ENCODE measurements around the gene TTLL10. TPM values are rescaled to one million over a fixed set of nuclear protein-coding genes. Genes with fewer than 3 reads are reported as not detected.

TTLL10 gene
- total RNA-seq, 1 donor from 2014 or later: 0.16 TPM

DNA sequence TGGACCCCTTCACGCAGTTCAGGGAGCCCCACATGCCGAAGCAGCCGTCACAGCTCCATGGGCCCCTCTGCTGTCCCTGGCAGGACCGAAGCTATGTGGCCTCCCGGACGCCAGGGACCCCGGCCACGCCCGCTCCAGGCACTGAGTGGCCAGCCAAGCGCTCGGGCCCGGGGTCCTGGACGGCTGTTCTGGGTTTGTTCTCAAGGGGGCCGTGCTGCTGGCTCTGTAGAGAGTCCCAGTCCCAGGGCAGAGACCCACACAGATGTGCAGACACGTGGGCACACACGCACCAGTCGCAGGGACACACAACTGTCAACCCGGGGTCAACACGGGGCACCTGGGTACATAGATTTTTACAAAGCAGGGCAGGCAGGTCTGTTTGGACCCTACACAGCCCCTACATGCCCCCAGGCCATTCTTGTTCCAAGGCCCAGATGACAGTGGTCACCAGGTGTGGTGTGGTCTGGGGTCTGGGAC, 65.1 kb downstream of the TTLL10 start:
- TF ChIP-seq, protein P1, sequence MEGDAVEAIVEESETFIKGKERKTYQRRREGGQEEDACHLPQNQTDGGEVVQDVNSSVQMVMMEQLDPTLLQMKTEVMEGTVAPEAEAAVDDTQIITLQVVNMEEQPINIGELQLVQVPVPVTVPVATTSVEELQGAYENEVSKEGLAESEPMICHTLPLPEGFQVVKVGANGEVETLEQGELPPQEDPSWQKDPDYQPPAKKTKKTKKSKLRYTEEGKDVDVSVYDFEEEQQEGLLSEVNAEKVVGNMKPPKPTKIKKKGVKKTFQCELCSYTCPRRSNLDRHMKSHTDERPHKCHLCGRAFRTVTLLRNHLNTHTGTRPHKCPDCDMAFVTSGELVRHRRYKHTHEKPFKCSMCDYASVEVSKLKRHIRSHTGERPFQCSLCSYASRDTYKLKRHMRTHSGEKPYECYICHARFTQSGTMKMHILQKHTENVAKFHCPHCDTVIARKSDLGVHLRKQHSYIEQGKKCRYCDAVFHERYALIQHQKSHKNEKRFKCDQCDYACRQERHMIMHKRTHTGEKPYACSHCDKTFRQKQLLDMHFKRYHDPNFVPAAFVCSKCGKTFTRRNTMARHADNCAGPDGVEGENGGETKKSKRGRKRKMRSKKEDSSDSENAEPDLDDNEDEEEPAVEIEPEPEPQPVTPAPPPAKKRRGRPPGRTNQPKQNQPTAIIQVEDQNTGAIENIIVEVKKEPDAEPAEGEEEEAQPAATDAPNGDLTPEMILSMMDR (IDR thresholded peaks at IDR 0.05): no peak
- H3K27ac Mint-ChIP-seq: no peak overlapping the region
- H3K9me3 Mint-ChIP-seq: no peaks in the 10 kb centered on the region
- H3K4me3 Mint-ChIP-seq: no peak overlapping the region
- H3K27me3 Mint-ChIP-seq: no peaks in the 10 kb centered on the region
- H3K36me3 Mint-ChIP-seq (ENCODE audit: low read depth): peaks cover 14% of the 10 kb centered on the region
- H3K4me1 Mint-ChIP-seq: peaks cover 24% of the 10 kb centered on the region
- no peak for DNase-seq
- ATAC-seq (ENCODE audit: low read depth): no peak
- ChIA-PET CTCF (interaction anchor here (2.1 kb wide), 1 partner anchor 116 kb away, joined by 12 read pairs; no protein-coding TSS in a partner anchor), POLR2A (interaction anchor here (0.6 to 1.7 kb wide), 5 partner anchors 26 to 175 kb away, joined by 3 to 6 read pairs (median 4); no protein-coding TSS in a partner anchor)
- intact Hi-C loops (cut with micrococcal nuclease): no loop called here

DNA sequence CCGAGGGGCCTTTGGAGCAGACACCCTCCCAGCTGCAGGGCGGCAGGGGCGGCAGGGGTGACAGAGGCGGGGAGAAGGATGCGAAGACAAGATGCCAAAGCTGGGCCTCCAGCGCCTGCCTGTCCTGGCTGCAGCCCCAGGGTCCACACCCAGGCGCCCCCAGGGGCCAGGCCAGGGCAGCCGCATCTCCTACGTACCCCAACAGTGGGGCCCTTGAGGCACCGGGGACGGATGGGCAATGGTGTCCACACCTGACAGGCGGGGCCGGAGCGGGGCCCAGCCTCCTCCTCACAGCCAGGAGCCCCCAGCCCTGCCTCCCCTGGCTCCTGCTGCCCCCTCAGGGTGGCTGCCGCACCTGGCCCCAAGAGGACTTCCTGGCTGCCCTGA, 65.5 kb downstream of the TTLL10 start:
- Mint-ChIP-seq H3K4me3 (no peak overlapping the region), H3K27me3 (no peaks in the 10 kb centered on the region), H3K36me3 (ENCODE audit: low read depth) (peaks cover 9% of the 10 kb centered on the region), H3K27ac (no peak overlapping the region), H3K4me1 (peaks cover 19% of the 10 kb centered on the region), H3K9me3 (no peaks in the 10 kb centered on the region)
- ATAC-seq (ENCODE audit: low read depth) (no peak), DNase-seq (no peak)
- intact Hi-C loops (cut with micrococcal nuclease): no loop called here
- ChIA-PET CTCF (no interaction called here), POLR2A (interaction anchor here (0.6 to 1.7 kb wide), 3 partner anchors 26 to 175 kb away, joined by 3 to 4 read pairs (median 4); no protein-coding TSS in a partner anchor)
- TF ChIP-seq, protein P1 (IDR thresholded peaks at IDR 0.05): no peak

DNA sequence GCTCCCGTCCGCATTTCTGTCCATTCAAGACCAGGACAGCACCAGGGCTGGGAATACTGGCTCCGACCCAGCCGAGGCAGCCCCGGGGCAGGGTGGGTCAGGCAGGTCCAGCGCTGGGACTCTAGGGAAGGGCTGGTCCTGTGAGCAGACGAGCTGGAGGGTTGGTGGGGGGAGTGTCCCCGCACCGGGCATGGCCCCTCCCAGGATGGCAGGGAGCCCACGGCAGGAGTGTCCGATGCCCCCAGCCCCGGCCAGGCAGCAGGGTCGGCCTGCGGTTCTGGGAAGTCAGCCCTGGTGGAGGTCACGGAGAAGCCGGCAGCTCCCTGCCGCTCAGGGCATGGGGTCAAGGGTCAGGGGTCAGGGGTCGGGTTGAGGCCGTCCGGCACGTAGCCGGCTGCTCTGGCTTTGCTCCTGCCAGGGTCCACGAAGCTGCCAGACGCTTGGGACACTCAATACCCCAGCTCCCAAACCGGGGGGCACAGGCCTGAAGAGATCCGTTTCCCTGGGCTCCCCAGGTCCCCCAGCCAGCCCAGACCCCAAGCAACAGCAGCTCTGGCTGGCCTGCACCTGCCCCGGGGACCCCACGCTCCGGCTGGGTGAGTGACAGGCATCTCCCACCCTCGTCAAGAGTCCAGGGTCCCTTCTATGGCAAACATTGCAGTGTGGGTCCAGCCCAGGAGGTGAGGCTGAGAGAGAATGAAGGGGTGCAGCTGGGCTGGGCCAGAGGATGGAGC, 66.1 kb downstream of the TTLL10 start:
- Mint-ChIP-seq H3K9me3 (no peaks in the 10 kb centered on the region), H3K27me3 (no peaks in the 10 kb centered on the region), H3K27ac (no peak overlapping the region), H3K36me3 (ENCODE audit: low read depth) (peaks cover 4% of the 10 kb centered on the region), H3K4me3 (no peak overlapping the region), H3K4me1 (peaks cover 14% of the 10 kb centered on the region)
- intact Hi-C loops (cut with micrococcal nuclease): no loop called here
- ATAC-seq (ENCODE audit: low read depth) (no peak), DNase-seq (no peak)
- POLR2A ChIA-PET: interaction anchor here (1.1 to 1.7 kb wide), 2 partner anchors 27 to 176 kb away, joined by 3 to 4 read pairs; no protein-coding TSS in a partner anchor
- TF ChIP-seq, protein P1 (IDR thresholded peaks at IDR 0.05): no peak
- CTCF ChIA-PET: no interaction called here

DNA sequence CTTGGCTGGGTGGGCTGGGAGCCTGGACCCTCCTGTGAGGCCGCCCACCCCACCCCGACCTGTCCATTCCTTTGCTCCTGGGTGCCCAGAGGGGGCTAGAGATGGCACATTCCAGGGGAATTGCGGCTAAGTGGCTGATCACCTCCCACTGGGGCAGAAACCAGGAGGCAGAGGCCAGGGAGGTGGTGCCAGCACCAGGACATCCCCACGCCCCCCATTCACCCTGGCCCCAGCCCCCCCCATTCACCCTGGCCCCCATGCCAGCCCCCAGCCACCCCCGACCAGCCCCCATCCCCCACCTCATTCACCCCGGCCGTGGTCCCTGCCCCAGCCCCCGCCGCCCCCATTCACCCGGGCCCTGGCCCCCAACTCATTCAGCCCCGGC, 66.7 kb downstream of the TTLL10 start:
- Mint-ChIP-seq H3K36me3 (ENCODE audit: low read depth) (no peaks in the 10 kb centered on the region), H3K4me3 (no peak overlapping the region), H3K9me3 (no peaks in the 10 kb centered on the region), H3K27me3 (no peaks in the 10 kb centered on the region), H3K27ac (no peak overlapping the region), H3K4me1 (peaks cover 12% of the 10 kb centered on the region)
- POLR2A ChIA-PET: interaction anchor here (1.7 kb wide), 1 partner anchor 27 kb away, joined by 4 read pairs; no protein-coding TSS in a partner anchor
- CTCF ChIA-PET: no interaction called here
- TF ChIP-seq, protein P1 (IDR thresholded peaks at IDR 0.05): no peak
- intact Hi-C loops (cut with micrococcal nuclease): no loop called here
- ATAC-seq (ENCODE audit: low read depth): no peak
- no peak for DNase-seq

DNA sequence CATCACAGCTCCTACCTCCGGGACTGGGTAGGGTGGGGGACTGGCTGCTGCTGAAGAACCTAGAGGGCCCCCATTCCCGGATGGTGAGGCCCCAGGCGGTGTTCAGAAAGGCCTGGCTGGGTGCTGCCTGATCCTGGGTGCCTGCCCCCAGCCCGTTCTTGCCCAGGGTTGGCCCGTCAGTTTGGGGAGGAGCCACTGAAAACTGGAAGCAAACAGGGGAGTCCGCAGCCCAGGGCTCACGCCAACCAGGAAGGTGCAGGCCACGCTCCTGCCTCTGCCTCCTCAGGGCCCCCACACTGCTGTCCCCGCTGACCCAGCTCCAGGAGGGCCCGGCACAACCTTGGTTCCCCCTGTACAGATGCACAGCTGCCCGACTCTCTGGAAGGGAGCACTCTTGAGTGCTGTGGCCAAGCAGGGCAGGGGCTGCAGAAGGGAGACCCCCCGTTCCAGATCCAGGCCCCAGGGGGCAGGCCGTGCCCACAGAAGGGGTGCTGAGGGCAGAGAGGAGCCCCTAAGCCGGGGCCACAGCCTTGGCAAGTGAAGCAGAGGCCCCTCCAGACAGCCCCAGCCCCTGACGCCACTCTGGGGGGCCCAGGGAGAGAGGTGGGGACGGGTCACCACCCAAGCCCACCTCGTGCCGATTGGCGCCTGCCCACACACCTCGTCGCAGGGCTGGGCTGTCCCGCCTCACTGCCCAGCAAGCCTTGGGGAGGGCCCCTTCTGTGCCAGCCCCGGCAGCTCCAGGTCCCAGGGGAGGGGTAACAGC, 67.3 kb downstream of the TTLL10 start:
- H3K27ac Mint-ChIP-seq: no peak overlapping the region
- TF ChIP-seq, protein P1 (IDR thresholded peaks at IDR 0.05): no peak
- no peak for DNase-seq
- H3K9me3 Mint-ChIP-seq: no peaks in the 10 kb centered on the region
- no peak overlapping the region for H3K4me3 Mint-ChIP-seq
- H3K36me3 Mint-ChIP-seq (ENCODE audit: low read depth): no peaks in the 10 kb centered on the region
- H3K4me1 Mint-ChIP-seq: peaks cover 12% of the 10 kb centered on the region
- intact Hi-C loops (cut with micrococcal nuclease): no loop called here
- no peak for ATAC-seq (ENCODE audit: low read depth)
- CTCF ChIA-PET: no interaction called here
- POLR2A ChIA-PET: interaction anchor here (0.6 to 0.7 kb wide), 2 partner anchors 10 to 26 kb away, joined by 3 to 8 read pairs; no protein-coding TSS in a partner anchor
- H3K27me3 Mint-ChIP-seq: no peaks in the 10 kb centered on the region
